Measurements from ENCODE around the gene CACNA2D1. TPM values are rescaled to one million over a fixed set of nuclear protein-coding genes. Genes with fewer than 3 reads are reported as not detected.

CACNA2D1 gene
- total RNA-seq, 1 donor from 2014 or later = 1.5 TPM

DNA sequence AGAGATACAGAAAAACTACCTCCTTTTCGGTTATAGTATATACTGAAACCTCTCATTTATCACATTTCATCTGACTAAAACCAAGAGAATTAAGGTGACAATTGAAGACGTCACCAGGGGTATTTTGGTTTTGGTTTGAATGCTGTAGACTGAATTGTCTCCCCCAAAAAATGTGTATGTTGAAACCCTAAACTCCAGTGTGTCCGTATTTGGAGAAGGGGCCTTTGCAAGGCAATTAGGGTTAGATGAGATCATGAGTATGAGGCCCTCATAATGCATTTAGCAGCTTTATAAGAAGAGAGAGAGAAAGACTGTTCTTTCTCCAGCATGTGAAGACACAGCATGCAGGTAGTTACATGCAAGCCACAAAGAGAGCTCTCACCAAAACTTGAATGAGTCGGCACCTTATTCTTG, 59.5 kb downstream of the CACNA2D1 start:
- H3K4me1 ChIP-seq = peaks cover 35% of the 10 kb centered on the region
- no peaks in the 10 kb centered on the region for H3K9me3 ChIP-seq (ENCODE audit: low read depth)
- Mint-ChIP-seq H3K4me3 (no peak overlapping the region), H3K27me3 (ENCODE audit: insufficient read depth, low read depth) (peaks cover 27% of the 10 kb centered on the region), H3K9me3 (no peaks in the 10 kb centered on the region), H3K4me1 (peaks cover 40% of the 10 kb centered on the region), H3K27ac (no peak overlapping the region), H3K36me3 (no peaks in the 10 kb centered on the region)
- H3K27ac ChIP-seq = no peak overlapping the region
- H3K4me2 ChIP-seq = peak overlapping the region; percentile 45
- no peaks in the 10 kb centered on the region for H3K79me2 ChIP-seq (ENCODE audit: low read depth)
- H2AFZ ChIP-seq (replicated peaks) = no peak overlapping the region
- DNase-seq (ENCODE audit: low spot score) = no peak
- no peaks in the 10 kb centered on the region for H3K36me3 ChIP-seq
- H3K4me3 ChIP-seq = no peak overlapping the region
- peaks cover 4% of the 10 kb centered on the region for H4K20me1 ChIP-seq (ENCODE audit: low read depth)
- TF ChIP-seq EZH2phosphoT487 (IDR thresholded peaks at IDR 0.05) (no peak), EZH2 (IDR thresholded peaks at IDR 0.05) (no peak)
- TF ChIP-seq, protein P1, sequence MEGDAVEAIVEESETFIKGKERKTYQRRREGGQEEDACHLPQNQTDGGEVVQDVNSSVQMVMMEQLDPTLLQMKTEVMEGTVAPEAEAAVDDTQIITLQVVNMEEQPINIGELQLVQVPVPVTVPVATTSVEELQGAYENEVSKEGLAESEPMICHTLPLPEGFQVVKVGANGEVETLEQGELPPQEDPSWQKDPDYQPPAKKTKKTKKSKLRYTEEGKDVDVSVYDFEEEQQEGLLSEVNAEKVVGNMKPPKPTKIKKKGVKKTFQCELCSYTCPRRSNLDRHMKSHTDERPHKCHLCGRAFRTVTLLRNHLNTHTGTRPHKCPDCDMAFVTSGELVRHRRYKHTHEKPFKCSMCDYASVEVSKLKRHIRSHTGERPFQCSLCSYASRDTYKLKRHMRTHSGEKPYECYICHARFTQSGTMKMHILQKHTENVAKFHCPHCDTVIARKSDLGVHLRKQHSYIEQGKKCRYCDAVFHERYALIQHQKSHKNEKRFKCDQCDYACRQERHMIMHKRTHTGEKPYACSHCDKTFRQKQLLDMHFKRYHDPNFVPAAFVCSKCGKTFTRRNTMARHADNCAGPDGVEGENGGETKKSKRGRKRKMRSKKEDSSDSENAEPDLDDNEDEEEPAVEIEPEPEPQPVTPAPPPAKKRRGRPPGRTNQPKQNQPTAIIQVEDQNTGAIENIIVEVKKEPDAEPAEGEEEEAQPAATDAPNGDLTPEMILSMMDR (IDR thresholded peaks at IDR 0.05) = no peak
- peaks cover 12% of the 10 kb centered on the region for H3F3A ChIP-seq (ENCODE audit: low read depth)
- H3K27me3 ChIP-seq = no peaks in the 10 kb centered on the region
- no peak overlapping the region for H3K9ac ChIP-seq

DNA sequence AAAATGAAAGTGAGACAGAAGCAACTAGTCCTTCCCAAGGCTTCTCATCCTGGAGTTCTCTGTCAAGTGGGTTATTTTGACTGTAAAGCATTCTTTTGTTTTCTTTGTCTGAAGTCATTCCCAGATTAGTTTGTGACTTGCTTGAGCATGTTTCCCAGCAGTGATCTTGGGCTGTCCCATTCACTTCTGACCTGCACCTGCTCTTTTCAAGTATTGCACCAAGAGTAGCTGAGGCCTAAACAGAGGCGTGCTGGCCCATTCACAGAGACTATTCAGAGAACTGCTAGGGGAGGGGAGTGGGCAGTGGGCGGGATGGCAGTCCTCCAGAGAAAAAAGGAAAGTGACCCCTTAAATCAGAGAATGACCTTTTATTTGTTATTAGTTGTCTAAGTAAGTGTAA, 61.3 kb downstream of the CACNA2D1 start:
- H3F3A ChIP-seq (ENCODE audit: low read depth) = peaks cover 12% of the 10 kb centered on the region
- H3K9me3 ChIP-seq (ENCODE audit: low read depth) = no peaks in the 10 kb centered on the region
- no peaks in the 10 kb centered on the region for H3K9me3 Mint-ChIP-seq
- peaks cover 48% of the 10 kb centered on the region for H3K4me1 Mint-ChIP-seq
- H3K36me3 Mint-ChIP-seq = no peaks in the 10 kb centered on the region
- H3K79me2 ChIP-seq (ENCODE audit: low read depth) = no peaks in the 10 kb centered on the region
- peak overlapping the region; percentile 67 for H3K4me2 ChIP-seq
- H3K27me3 Mint-ChIP-seq (ENCODE audit: insufficient read depth, low read depth) = peaks cover 22% of the 10 kb centered on the region
- no peak overlapping the region for H3K9ac ChIP-seq
- no peak overlapping the region for H3K4me3 ChIP-seq
- no peaks in the 10 kb centered on the region for H3K36me3 ChIP-seq
- DNase-seq (ENCODE audit: low spot score) = peak; percentile 93
- H2AFZ ChIP-seq (replicated peaks) = no peak overlapping the region
- H3K27me3 ChIP-seq = no peaks in the 10 kb centered on the region
- peaks cover 4% of the 10 kb centered on the region for H4K20me1 ChIP-seq (ENCODE audit: low read depth)
- peak overlapping the region; percentile 25 for H3K4me3 Mint-ChIP-seq
- no peak overlapping the region for H3K27ac ChIP-seq
- H3K4me1 ChIP-seq = peaks cover 35% of the 10 kb centered on the region
- TF ChIP-seq EZH2phosphoT487 (IDR thresholded peaks at IDR 0.05) = no peak
- no peak for TF ChIP-seq EZH2 (IDR thresholded peaks at IDR 0.05)
- TF ChIP-seq, protein P1 (IDR thresholded peaks at IDR 0.05) = no peak
- peak overlapping the region; percentile 58 for H3K27ac Mint-ChIP-seq

DNA sequence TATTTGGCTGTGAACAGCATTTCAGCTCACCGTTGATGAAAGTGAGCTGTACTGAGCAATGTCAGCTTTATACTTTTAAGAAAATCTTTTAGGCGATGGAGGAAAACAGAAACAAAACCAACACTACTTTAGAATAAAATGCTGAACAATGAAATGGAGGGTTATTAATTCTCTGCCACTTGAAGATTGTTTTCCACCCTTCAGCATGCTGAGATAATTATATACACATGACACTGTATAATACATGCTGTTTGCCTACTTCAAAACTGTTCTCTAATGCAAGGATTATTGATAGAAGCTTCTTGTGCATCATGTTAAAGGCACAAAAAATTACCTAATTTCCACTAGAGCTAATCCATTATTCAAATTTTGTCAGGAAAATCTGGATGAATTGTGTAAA, 66.8 kb downstream of the CACNA2D1 start:
- H3K27ac ChIP-seq = no peak overlapping the region
- no peaks in the 10 kb centered on the region for H3K36me3 ChIP-seq
- H4K20me1 ChIP-seq (ENCODE audit: low read depth) = no peaks in the 10 kb centered on the region
- H2AFZ ChIP-seq (replicated peaks) = no peak overlapping the region
- peaks cover 29% of the 10 kb centered on the region for H3K4me1 ChIP-seq
- peaks cover 53% of the 10 kb centered on the region for H3K4me1 Mint-ChIP-seq
- no peaks in the 10 kb centered on the region for H3K79me2 ChIP-seq (ENCODE audit: low read depth)
- H3K36me3 Mint-ChIP-seq = no peaks in the 10 kb centered on the region
- no peak for DNase-seq (ENCODE audit: low spot score)
- no peak overlapping the region for H3K27ac Mint-ChIP-seq
- no peaks in the 10 kb centered on the region for H3K9me3 ChIP-seq (ENCODE audit: low read depth)
- peaks cover 1% of the 10 kb centered on the region for H3F3A ChIP-seq (ENCODE audit: low read depth)
- H3K9ac ChIP-seq = no peak overlapping the region
- H3K27me3 Mint-ChIP-seq (ENCODE audit: insufficient read depth, low read depth) = no peaks in the 10 kb centered on the region
- no peak overlapping the region for H3K4me3 ChIP-seq
- H3K4me2 ChIP-seq = no peak overlapping the region
- H3K27me3 ChIP-seq = no peaks in the 10 kb centered on the region
- H3K9me3 Mint-ChIP-seq = no peaks in the 10 kb centered on the region
- TF ChIP-seq, protein P1 (IDR thresholded peaks at IDR 0.05) = no peak
- no peak for TF ChIP-seq EZH2phosphoT487 (IDR thresholded peaks at IDR 0.05)
- H3K4me3 Mint-ChIP-seq = no peak overlapping the region

Data from neural progenitor cell (in vitro differentiated cells).